HepG2 (cell line): ENCODE data around the gene GPS1.
"Not testable (repeated sequence)": the region's sequence is repeated elsewhere in the genome, so short reads cannot be mapped to it uniquely, and the experiment has no call there.

ENCODE experiments used
- HDAC2 ChIP-seq: sonication (generic); formaldehyde crosslinking; IDR thresholded peaks from 2 replicates; pipeline ENCODE4 v1.4.0; 2020; ENCODE audit warnings: missing genetic modification reagents
- NFE2L1 ChIP-seq: sonication (generic); formaldehyde crosslinking; IDR thresholded peaks from 2 replicates; pipeline ENCODE4 v1.4.0; 2020; ENCODE audit warnings: missing genetic modification reagents, mild to moderate bottlenecking, borderline replicate concordance
- NFIC ChIP-seq: IDR thresholded peaks from 2 replicates; pipeline ENCODE4 v1.6.1; 2012; ENCODE audit warnings: mild to moderate bottlenecking, low read length, inconsistent platforms
- ZNF468 ChIP-seq: sonication (generic); formaldehyde crosslinking; IDR thresholded peaks from 2 replicates; pipeline ENCODE4 v1.8.0; 2022; ENCODE audit warnings: mild to moderate bottlenecking, moderate library complexity, missing genetic modification reagents
- TF ChIP-seq, protein P1 (sequence below): sonication (generic); formaldehyde crosslinking; IDR thresholded peaks from 2 replicates; pipeline ENCODE4 v1.5.0; 2020; ENCODE audit warnings: mild to moderate bottlenecking, missing genetic modification reagents, moderate library complexity
- TF ChIP-seq, protein P2 (sequence below): IDR thresholded peaks from 2 replicates; pipeline ENCODE4 v1.6.1; 2012; ENCODE audit warnings: low read length, improper control_type of control experiment

DNA sequence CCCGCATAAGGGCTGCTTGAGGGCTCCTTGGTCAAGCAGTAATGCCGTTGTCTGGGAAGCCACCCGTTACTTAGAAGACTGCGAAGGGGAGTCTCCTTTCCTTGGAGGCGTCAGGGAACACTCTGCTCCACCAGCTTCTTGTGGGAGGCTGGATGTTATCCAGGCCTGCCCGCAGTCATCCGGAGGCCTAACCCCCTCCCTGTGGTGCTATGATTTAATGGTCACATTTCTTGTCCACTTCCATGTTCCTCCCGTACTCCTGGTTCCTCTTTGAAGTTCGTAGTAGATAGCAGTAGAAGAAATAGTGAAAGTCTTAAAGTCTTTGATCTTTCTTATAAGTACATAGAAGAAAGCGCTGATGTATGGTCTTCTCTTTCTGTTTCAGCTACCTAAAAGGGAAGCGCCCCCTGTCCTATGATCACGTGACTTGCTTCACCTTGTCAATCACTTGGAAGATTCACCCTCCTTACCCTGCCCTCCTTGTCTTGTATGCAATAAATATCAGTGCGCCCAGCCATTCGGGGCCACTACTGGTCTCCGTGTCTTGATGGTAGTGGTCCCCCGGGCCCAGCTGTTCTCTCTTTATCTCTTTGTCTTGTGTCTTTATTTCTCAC, 12.8 kb upstream of the GPS1 start:
- not testable (repeated sequence) for TF ChIP-seq NFIC; NFE2L1 (CRISPR knock-in tag); ZNF468 (CRISPR knock-in tag); HDAC2 (CRISPR knock-in tag)
- TF ChIP-seq, protein P1, sequence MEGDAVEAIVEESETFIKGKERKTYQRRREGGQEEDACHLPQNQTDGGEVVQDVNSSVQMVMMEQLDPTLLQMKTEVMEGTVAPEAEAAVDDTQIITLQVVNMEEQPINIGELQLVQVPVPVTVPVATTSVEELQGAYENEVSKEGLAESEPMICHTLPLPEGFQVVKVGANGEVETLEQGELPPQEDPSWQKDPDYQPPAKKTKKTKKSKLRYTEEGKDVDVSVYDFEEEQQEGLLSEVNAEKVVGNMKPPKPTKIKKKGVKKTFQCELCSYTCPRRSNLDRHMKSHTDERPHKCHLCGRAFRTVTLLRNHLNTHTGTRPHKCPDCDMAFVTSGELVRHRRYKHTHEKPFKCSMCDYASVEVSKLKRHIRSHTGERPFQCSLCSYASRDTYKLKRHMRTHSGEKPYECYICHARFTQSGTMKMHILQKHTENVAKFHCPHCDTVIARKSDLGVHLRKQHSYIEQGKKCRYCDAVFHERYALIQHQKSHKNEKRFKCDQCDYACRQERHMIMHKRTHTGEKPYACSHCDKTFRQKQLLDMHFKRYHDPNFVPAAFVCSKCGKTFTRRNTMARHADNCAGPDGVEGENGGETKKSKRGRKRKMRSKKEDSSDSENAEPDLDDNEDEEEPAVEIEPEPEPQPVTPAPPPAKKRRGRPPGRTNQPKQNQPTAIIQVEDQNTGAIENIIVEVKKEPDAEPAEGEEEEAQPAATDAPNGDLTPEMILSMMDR (CRISPR knock-in tag) = not testable (repeated sequence)
- TF ChIP-seq, protein P2, sequence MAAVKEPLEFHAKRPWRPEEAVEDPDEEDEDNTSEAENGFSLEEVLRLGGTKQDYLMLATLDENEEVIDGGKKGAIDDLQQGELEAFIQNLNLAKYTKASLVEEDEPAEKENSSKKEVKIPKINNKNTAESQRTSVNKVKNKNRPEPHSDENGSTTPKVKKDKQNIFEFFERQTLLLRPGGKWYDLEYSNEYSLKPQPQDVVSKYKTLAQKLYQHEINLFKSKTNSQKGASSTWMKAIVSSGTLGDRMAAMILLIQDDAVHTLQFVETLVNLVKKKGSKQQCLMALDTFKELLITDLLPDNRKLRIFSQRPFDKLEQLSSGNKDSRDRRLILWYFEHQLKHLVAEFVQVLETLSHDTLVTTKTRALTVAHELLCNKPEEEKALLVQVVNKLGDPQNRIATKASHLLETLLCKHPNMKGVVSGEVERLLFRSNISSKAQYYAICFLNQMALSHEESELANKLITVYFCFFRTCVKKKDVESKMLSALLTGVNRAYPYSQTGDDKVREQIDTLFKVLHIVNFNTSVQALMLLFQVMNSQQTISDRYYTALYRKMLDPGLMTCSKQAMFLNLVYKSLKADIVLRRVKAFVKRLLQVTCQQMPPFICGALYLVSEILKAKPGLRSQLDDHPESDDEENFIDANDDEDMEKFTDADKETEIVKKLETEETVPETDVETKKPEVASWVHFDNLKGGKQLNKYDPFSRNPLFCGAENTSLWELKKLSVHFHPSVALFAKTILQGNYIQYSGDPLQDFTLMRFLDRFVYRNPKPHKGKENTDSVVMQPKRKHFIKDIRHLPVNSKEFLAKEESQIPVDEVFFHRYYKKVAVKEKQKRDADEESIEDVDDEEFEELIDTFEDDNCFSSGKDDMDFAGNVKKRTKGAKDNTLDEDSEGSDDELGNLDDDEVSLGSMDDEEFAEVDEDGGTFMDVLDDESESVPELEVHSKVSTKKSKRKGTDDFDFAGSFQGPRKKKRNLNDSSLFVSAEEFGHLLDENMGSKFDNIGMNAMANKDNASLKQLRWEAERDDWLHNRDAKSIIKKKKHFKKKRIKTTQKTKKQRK = not testable (repeated sequence)
